ENCODE results near the gene NOB1.

The NOB1 gene

GRCh38 chr16:69699915-69700314 lies 54.8 kb downstream of the NOB1 start:
- no peak overlapping the region for H3K4me3 ChIP-seq (ENCODE audit: low read length)
- no peak for DNase-seq (ENCODE audit: low read depth, low spot score)

- no peak overlapping the region for H3K4me3 ChIP-seq (ENCODE audit: low read length)
- DNase-seq (ENCODE audit: low read depth, low spot score) = no peak
These were observed 56.3 kb downstream of the NOB1 start for GRCh38 chr16:69698404-69698803.

- DNase-seq (ENCODE audit: low read depth, low spot score) = no peak
- H3K4me3 ChIP-seq (ENCODE audit: low read length) = no peak overlapping the region
These were observed 60.8 kb downstream of the NOB1 start for GRCh38 chr16:69693916-69694315.

GRCh38 chr16:69691980-69692911 lies 62.5 kb downstream of the NOB1 start:
- no peak overlapping the region for H3K4me3 ChIP-seq (ENCODE audit: low read length)
- DNase-seq (ENCODE audit: low read depth, low spot score) = no peak

Data from Jurkat, Clone E6-1 (cell line).